HG03280 (cell line): ENCODE results near the gene SERGEF.

Experiments used
- ATAC-seq: cut with Tn5 transposase; IDR thresholded peaks from one replicate; pipeline ENCODE4 v1.9.1; 2021; ENCODE audit warnings: mild to moderate bottlenecking, moderate library complexity; ENCODE audit not compliant: unreplicated experiment

The SERGEF gene

GRCh38 chr11:18012906-18013781, at the start of gene SERGEF:
TSS of gene SERGEF (minus strand) at chr11:18013047. CDS start at chr11:18013010, 37 bp downstream.
- ATAC-seq: peak; percentile 96

- no peak for ATAC-seq
These were observed 48.5 kb upstream of the SERGEF start for GRCh38 chr11:18061351-18061750.

- no peak for ATAC-seq
These were observed 43.8 kb upstream of the SERGEF start for GRCh38 chr11:18056561-18057181.

- no peak for ATAC-seq
These were observed 41.8 kb upstream of the SERGEF start for GRCh38 chr11:18054511-18055103.

GRCh38 chr11:18050848-18051247, 38.0 kb upstream of the SERGEF start:
- ATAC-seq: no peak

GRCh38 chr11:18046116-18046777, 33.4 kb upstream of the SERGEF start, which contains the start of gene TPH1:
TSS of gene TPH1 (minus strand) at chr11:18046269. CDS start at chr11:18040762, 5,507 bp downstream.
- ATAC-seq: no peak

- ATAC-seq: no peak
These were observed 23.6 kb upstream of the SERGEF start for GRCh38 chr11:18036456-18036855.

GRCh38 chr11:18027475-18027874, 14.6 kb upstream of the SERGEF start:
- ATAC-seq: no peak

- no peak for ATAC-seq
These were observed 9.6 kb upstream of the SERGEF start for GRCh38 chr11:18022419-18022818.

GRCh38 chr11:18019650-18020049, 6.8 kb upstream of the SERGEF start:
- ATAC-seq: no peak

GRCh38 chr11:18016789-18017188, 3.9 kb upstream of the SERGEF start:
- ATAC-seq: no peak

GRCh38 chr11:18014876-18015275, 2.0 kb upstream of the SERGEF start:
- ATAC-seq: no peak

- ATAC-seq: no peak
These were observed 1.1 kb upstream of the SERGEF start for GRCh38 chr11:18013790-18014507.

- ATAC-seq: peak; percentile 3
These were observed 533 bp downstream of the SERGEF start for GRCh38 chr11:18012122-18012905.

GRCh38 chr11:18011633-18012032, 1.2 kb downstream of the SERGEF start:
- no peak for ATAC-seq

- no peak for ATAC-seq
These were observed 1.8 kb downstream of the SERGEF start for GRCh38 chr11:18010977-18011586.

GRCh38 chr11:18010121-18010670, 2.7 kb downstream of the SERGEF start:
- no peak for ATAC-seq

GRCh38 chr11:18005376-18006129, 7.3 kb downstream of the SERGEF start:
- ATAC-seq: no peak
